Jurkat, Clone E6-1 (cell line): ENCODE measurements around the gene DMGDH.
"Not testable (repeated sequence)": the region's sequence is repeated elsewhere in the genome, so short reads cannot be mapped to it uniquely, and the experiment has no call there.

Experiments used
- DNase-seq: peaks from one replicate; pipeline ENCODE4 v3.0.0-alpha.2; 2011; ENCODE audit warnings: low read depth, low spot score
- H3K4me3 ChIP-seq: 2 replicates; pipeline ENCODE4 v1.5.1; 2011; ENCODE audit warnings: mild to moderate bottlenecking, low read length, control low read depth, moderate library complexity

The DMGDH gene

GRCh38 chr5:78984439-78985115 is 84.9 kb downstream of the DMGDH start:
- H3K4me3 ChIP-seq = peak overlapping the region; percentile 63
- peak; percentile 65 for DNase-seq

- H3K4me3 ChIP-seq = peak overlapping the region; percentile 63
- peak; percentile 7 for DNase-seq
Measured at GRCh38 chr5:78983601-78984438, 85.7 kb downstream of the DMGDH start.

DNA sequence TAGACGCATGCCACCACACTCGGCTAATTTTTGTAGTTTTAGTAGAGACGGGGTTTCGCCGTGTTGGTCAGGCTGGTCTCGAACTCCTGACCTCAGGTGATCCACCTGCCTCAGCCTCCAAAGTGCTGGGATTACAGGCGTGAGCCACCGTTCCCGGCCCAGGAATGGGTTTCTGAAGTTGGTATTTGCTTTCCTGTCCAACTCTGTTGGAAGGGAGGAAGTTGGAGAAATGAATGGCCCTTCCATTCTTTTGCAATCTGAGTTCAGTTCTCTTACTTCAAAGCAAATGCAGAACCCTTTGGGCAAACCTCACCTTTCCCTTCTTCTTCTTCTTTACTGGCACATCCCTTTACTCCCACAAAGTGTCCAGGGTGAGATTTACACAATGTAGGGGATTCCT is 86.3 kb downstream of the DMGDH start:
- H3K4me3 ChIP-seq, DNase-seq: not testable (repeated sequence)

GRCh38 chr5:78979909-78980308 is 89.6 kb downstream of the DMGDH start:
- DNase-seq = no peak
- no peak overlapping the region for H3K4me3 ChIP-seq

DNA sequence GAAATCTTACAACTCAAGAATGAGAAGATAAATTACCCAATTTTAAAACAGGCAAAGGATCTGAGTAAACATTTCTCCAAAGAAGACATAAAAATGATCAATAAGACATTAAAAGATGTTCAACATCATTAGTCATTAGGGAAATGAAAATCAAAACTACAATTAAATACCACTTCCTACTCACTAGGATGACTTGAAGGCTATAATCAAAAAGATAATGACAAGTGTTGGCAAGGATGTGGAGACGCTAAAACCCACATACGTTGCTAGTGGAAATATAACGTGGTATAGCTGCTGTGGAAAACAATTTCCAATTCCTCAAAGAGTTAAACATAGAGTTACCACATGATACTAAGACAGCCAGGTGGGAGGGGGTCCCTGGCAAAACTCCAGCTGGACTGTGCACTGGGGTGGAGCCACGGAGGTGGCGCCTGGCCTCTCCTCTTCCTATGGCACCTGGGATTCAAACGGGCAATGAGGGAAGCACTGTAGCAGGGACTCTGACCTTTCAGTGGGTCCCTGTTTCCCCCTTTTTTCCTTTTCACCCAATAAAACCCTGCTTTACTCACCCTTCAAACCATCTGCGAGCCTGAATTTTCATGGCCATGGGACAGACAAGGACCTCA is 90.2 kb downstream of the DMGDH start:
- H3K4me3 ChIP-seq = no peak overlapping the region
- DNase-seq = no peak

GRCh38 chr5:78975035-78975434 is 94.4 kb downstream of the DMGDH start:
- no peak overlapping the region for H3K4me3 ChIP-seq
- DNase-seq = no peak

DNA sequence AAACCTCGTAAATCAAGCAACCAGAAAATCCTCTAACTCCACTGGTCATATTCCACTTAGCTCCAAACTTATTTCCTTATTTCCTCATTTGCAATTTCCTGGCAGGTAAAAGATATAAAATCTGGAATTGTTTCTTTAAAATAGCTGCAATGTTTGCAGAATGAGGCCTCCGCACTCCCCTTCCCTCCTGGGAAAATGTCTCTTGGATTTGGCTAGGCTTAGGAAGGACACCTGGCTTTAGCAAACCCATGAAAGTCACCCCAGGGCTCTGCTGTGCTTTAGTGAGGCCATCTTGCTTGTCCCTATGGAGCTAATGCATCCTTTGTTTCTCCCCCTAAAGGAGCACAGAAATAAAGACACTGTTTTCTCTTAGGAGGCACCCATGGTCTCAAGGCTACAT is 94.9 kb downstream of the DMGDH start:
- no peak for DNase-seq
- H3K4me3 ChIP-seq = no peak overlapping the region

GRCh38 chr5:78974011-78974410 is 95.5 kb downstream of the DMGDH start:
- no peak overlapping the region for H3K4me3 ChIP-seq
- no peak for DNase-seq

DNA sequence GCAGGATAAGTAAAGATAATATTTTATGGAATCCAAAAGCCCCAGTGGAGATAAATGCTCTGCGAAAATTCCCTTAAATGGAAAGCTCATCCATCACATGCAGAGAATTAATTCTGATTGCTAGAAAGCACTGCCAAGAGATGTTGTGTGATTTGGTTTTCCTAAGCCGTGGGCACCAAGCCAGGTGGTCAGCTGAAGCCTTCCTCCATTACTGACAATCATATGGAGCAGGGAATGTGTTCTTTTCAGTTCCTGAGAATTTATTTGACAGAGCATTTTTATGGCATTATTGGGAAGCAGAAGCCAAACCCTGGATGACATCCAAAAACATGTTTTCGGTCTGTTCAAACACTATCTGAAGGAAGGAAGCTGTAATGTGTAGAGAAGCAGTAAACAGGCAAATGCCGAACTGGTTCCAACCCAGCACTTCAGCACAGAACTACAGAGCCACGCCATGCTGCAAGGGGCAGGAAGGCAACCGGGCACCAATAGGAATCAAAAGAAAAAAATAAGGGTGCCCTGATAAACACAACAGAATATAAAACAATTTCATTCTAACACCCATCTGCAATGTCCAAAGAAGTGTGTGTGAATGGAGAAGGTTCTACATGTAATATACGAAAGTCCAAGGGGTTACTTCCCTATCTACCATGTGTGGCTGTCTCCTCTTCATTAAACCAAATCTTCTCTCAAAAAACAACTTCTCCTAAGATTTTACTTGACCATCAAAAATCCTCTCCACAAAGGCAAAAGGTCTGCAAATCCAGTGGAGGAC is 96.6 kb downstream of the DMGDH start:
- no peak overlapping the region for H3K4me3 ChIP-seq
- DNase-seq = no peak

DNA sequence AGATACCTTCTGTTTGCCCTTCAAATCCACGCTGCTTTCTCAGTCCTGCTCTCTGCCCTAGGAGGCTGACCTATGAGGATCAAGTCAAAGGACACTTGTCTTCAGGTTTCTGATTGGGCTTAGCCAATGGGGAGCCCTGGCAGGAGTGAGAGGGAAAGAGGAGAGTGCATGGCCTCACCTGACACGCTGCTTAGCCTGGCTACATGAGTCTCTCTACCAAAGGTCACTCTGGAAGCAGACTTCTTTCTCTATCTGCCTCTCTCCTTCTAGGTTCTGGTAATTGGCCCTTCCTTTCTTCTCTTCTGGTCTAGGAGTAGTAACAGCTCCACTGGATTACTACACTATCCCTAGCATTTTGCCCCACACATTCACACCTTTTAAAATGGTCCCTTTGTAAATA is 97.5 kb downstream of the DMGDH start:
- no peak overlapping the region for H3K4me3 ChIP-seq
- DNase-seq = no peak

- no peak overlapping the region for H3K4me3 ChIP-seq
- no peak for DNase-seq
Measured at GRCh38 chr5:78968781-78969180, 100.7 kb downstream of the DMGDH start.

DNA sequence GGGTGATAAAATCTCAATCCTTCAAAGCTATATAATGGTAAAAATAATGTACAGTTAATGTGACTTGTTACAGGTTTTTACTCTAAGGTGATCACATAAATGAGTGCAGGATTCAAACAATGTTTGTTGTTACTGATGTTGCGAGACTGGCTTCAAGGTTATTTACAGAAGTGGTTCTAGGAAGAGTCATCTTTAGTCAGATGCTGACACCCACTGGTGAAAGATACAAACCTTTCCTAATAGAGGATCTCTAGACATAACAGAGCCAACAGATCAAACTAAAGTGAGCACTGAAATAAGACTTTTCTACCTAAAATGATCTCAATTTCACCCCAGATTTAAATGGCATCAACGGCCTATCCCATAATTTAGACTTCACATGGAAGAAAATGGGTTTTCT is 104.6 kb downstream of the DMGDH start:
- DNase-seq = peak; percentile 28
- H3K4me3 ChIP-seq = no peak overlapping the region

DNA sequence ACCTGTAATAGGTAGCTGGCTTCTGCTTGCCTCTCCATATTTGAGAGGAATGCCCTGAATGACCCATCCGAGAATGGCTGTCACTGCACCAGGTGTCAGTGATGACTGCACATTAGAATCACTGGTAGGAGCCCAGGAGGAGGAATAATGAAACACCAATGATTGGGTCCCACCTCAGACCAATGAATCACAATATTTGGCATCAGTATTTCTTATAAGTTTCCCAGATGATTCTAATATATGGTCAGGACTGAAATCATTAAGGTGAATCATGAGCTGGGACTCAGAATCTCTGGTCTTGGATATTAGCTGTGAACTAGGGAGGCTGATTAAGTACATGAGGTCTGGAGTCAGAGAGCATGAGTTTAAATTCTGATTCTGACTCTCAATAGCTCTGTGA is 107.7 kb downstream of the DMGDH start:
- no peak overlapping the region for H3K4me3 ChIP-seq
- DNase-seq = no peak

DNA sequence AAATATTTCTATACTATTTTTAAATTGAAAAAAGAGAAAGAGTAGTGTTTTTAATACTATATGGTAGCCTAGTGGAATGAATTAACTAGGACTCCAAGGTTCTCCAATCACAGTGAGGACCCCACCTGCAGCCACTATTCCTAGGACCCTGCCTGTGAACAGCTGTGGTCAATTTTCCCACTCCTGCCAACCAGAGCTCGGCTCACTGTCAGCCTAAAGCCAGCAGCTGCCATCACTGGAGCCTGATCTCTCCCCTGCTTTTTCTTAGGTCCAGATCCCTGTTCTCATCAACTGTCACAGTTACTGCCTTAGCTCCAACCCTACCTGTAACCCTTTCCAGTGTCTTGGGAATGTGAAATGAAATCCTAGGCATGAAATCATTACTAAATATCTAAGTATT is 109.7 kb downstream of the DMGDH start:
- DNase-seq = no peak

GRCh38 chr5:78958672-78959445 is 110.6 kb downstream of the DMGDH start:
- no peak overlapping the region for H3K4me3 ChIP-seq
- DNase-seq = no peak

More for the DNA sequence above, 109.7 kb downstream of the DMGDH start:
- H3K4me3 ChIP-seq = no peak overlapping the region

DNA sequence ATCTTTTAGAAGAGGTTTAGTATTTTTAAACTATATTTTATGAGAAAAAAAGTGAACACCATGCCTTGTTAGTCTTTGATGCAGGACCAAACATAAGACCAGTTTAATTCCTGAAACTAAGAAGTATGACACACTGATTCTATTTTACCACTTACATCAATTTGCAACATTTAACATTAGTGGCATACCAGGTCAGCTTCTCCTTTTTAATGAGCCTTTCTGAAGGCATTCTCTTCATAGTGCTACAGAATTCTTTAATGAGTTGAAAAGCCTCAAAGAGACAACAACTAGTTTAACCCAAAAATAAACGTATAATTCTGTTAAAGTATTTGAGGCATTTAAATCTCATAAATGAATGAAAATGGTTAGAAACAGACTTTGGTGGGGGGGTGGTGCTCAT is 112.6 kb downstream of the DMGDH start:
- H3K4me3 ChIP-seq = no peak overlapping the region
- DNase-seq = no peak

GRCh38 chr5:78953092-78953800 is 116.2 kb downstream of the DMGDH start:
- DNase-seq = no peak
- no peak overlapping the region for H3K4me3 ChIP-seq
